ENCODE measurements around the gene UBALD1. TPM values are rescaled to one million over a fixed set of nuclear protein-coding genes. Genes with fewer than 3 reads are reported as not detected.

The UBALD1 gene
- total RNA-seq, 3 donors from 2014 or later (not counting 1 experiment from before 2014, with no cell fraction given) = 40.8 to 54.4 (median 53.6) TPM

GRCh38 chr16:4570086-4570485 lies 44.6 kb downstream of the UBALD1 start:
- Mint-ChIP-seq H3K27me3 (ENCODE audit: low read depth in 2 of 2) (no peaks in the 10 kb centered on the region), H3K36me3 (no peaks in the 10 kb centered on the region), H3K27ac (no peak overlapping the region), H3K4me3 (no peak overlapping the region), H3K4me1 (no peaks in the 10 kb centered on the region), H3K9me3 (no peaks in the 10 kb centered on the region)
- intact Hi-C loops (cut with micrococcal nuclease) = no loop called here
- Histone ChIP-seq H3K4me1 (ENCODE audit: control insufficient read depth, insufficient read depth, low read length) (peaks cover 4% of the 10 kb centered on the region), H3K27ac (ENCODE audit: low read length) (no peak overlapping the region), H3K27me3 (ENCODE audit: control insufficient read depth, insufficient read depth, low read length) (no peaks in the 10 kb centered on the region), H3K4me3 (ENCODE audit: low read length) (no peak overlapping the region), H3K36me3 (ENCODE audit: control insufficient read depth, insufficient read depth, low read length) (no peaks in the 10 kb centered on the region), H3K9me3 (ENCODE audit: control insufficient read depth, insufficient read depth, low read length) (no peaks in the 10 kb centered on the region)
- ATAC-seq (no peak), DNase-seq (no peak)
- TF ChIP-seq CTCF (IDR thresholded peaks at IDR 0.05) = no peak
- WGBS (ENCODE audit: insufficient coverage) = 73% methylated on average over 5 of the region's 6 CpGs

GRCh38 chr16:4566144-4566543 lies 48.5 kb downstream of the UBALD1 start:
- H3K36me3 ChIP-seq (ENCODE audit: control insufficient read depth, insufficient read depth, low read length) = no peaks in the 10 kb centered on the region
- H3K9me3 ChIP-seq (ENCODE audit: control insufficient read depth, insufficient read depth, low read length) = no peaks in the 10 kb centered on the region
- no peak overlapping the region for H3K4me3 ChIP-seq (ENCODE audit: low read length)
- no peak overlapping the region for H3K27ac Mint-ChIP-seq
- no peak overlapping the region for H3K27ac ChIP-seq (ENCODE audit: low read length)
- ATAC-seq (no peak), DNase-seq (no peak)
- 88% methylated on average over 3 of the region's 3 CpGs for WGBS (ENCODE audit: insufficient coverage)
- no peaks in the 10 kb centered on the region for H3K4me1 ChIP-seq (ENCODE audit: control insufficient read depth, insufficient read depth, low read length)
- no peaks in the 10 kb centered on the region for H3K9me3 Mint-ChIP-seq
- H3K4me3 Mint-ChIP-seq = no peak overlapping the region
- intact Hi-C loops (cut with micrococcal nuclease) = no loop called here
- H3K27me3 Mint-ChIP-seq (ENCODE audit: low read depth in 2 of 2) = no peaks in the 10 kb centered on the region
- no peak for TF ChIP-seq CTCF (IDR thresholded peaks at IDR 0.05)
- H3K27me3 ChIP-seq (ENCODE audit: control insufficient read depth, insufficient read depth, low read length) = no peaks in the 10 kb centered on the region
- H3K36me3 Mint-ChIP-seq = no peaks in the 10 kb centered on the region
- H3K4me1 Mint-ChIP-seq = no peaks in the 10 kb centered on the region

- H3K36me3 ChIP-seq (ENCODE audit: control insufficient read depth, insufficient read depth, low read length) = no peaks in the 10 kb centered on the region
- H3K4me1 ChIP-seq (ENCODE audit: control insufficient read depth, insufficient read depth, low read length) = no peaks in the 10 kb centered on the region
- no peak for TF ChIP-seq CTCF (IDR thresholded peaks at IDR 0.05)
- no peak overlapping the region for H3K4me3 ChIP-seq (ENCODE audit: low read length)
- no peaks in the 10 kb centered on the region for H3K27me3 ChIP-seq (ENCODE audit: control insufficient read depth, insufficient read depth, low read length)
- no peaks in the 10 kb centered on the region for H3K27me3 Mint-ChIP-seq (ENCODE audit: low read depth in 2 of 2)
- H3K9me3 Mint-ChIP-seq = no peaks in the 10 kb centered on the region
- H3K4me1 Mint-ChIP-seq = no peaks in the 10 kb centered on the region
- no peak overlapping the region for H3K27ac ChIP-seq (ENCODE audit: low read length)
- intact Hi-C loops (cut with micrococcal nuclease) = no loop called here
- no peaks in the 10 kb centered on the region for H3K9me3 ChIP-seq (ENCODE audit: control insufficient read depth, insufficient read depth, low read length)
- H3K27ac Mint-ChIP-seq = no peak overlapping the region
- ATAC-seq (no peak), DNase-seq (no peak)
- 92% methylated on average over 13 of the region's 18 CpGs for WGBS (ENCODE audit: insufficient coverage)
- no peak overlapping the region for H3K4me3 Mint-ChIP-seq
- no peaks in the 10 kb centered on the region for H3K36me3 Mint-ChIP-seq
Observed at GRCh38 chr16:4564661-4565267, 49.9 kb downstream of the UBALD1 start.

GRCh38 chr16:4561596-4561995 lies 53.1 kb downstream of the UBALD1 start:
- H3K4me1 Mint-ChIP-seq = no peaks in the 10 kb centered on the region
- H3K27me3 Mint-ChIP-seq (ENCODE audit: low read depth in 2 of 2) = peaks cover 0 to 2% of the 10 kb centered on the region in 2 donors
- Histone ChIP-seq H3K36me3 (ENCODE audit: control insufficient read depth, insufficient read depth, low read length) (no peaks in the 10 kb centered on the region), H3K4me1 (ENCODE audit: control insufficient read depth, insufficient read depth, low read length) (no peaks in the 10 kb centered on the region), H3K9me3 (ENCODE audit: control insufficient read depth, insufficient read depth, low read length) (no peaks in the 10 kb centered on the region), H3K27me3 (ENCODE audit: control insufficient read depth, insufficient read depth, low read length) (no peaks in the 10 kb centered on the region), H3K27ac (ENCODE audit: low read length) (no peak overlapping the region), H3K4me3 (ENCODE audit: low read length) (no peak overlapping the region)
- 90% methylated on average over 9 of the region's 9 CpGs for WGBS (ENCODE audit: insufficient coverage)
- DNase-seq = no peak
- intact Hi-C loops (cut with micrococcal nuclease) = no loop called here
- H3K9me3 Mint-ChIP-seq = no peaks in the 10 kb centered on the region
- H3K27ac Mint-ChIP-seq = no peak overlapping the region
- ATAC-seq = no peak
- H3K4me3 Mint-ChIP-seq = no peak overlapping the region
- no peaks in the 10 kb centered on the region for H3K36me3 Mint-ChIP-seq
- TF ChIP-seq CTCF (IDR thresholded peaks at IDR 0.05) = no peak

Measured in natural killer cell (primary cell).